Measurements from ENCODE around the gene PAK1IP1. TPM values are rescaled to one million over a fixed set of nuclear protein-coding genes. Genes with fewer than 3 reads are reported as not detected.

PAK1IP1 gene
- polyA plus RNA-seq, 1 donor (not counting 4 experiments of a cell fraction or from before 2014, with no cell fraction given), result 36.3 TPM

GRCh38 chr6:10668126-10668917, 26.4 kb upstream of the PAK1IP1 start:
- no peak for FAIRE-seq
- Histone ChIP-seq H4K20me1 (ENCODE audit: control insufficient read depth, extremely low read depth, insufficient read depth, low read length) (no peaks in the 10 kb centered on the region), H3K79me2 (ENCODE audit: control insufficient read depth, insufficient read depth, low read length) (no peaks in the 10 kb centered on the region), H3K4me1 (ENCODE audit: control insufficient read depth, extremely low read depth, insufficient read depth, low read length) (no peaks in the 10 kb centered on the region), H3K4me2 (ENCODE audit: control insufficient read depth, extremely low read depth, insufficient read depth, low read depth, low read length) (no peak overlapping the region), H3K9ac (ENCODE audit: control insufficient read depth, extremely low read depth, insufficient read depth, low read length) (no peak overlapping the region), H3K36me3 (ENCODE audit: control insufficient read depth in 2 of 2, extremely low read depth in 1 of 2, insufficient read depth in 2 of 2, low read length in 2 of 2) (no peaks in the 10 kb centered on the region), H3K27ac (ENCODE audit: control insufficient read depth, insufficient read depth, low read length) (no peak overlapping the region), H2AFZ (ENCODE audit: control insufficient read depth, low read length) (no peak overlapping the region), H3K4me3 (ENCODE audit: control insufficient read depth in 2 of 3, extremely low read depth in 1 of 3, insufficient read depth in 2 of 3, low read depth in 1 of 3, low read length in 3 of 3) (no peak overlapping the region), H3K9me1 (ENCODE audit: control insufficient read depth, extremely low read depth, insufficient read depth, low read length) (no peaks in the 10 kb centered on the region), H3K27me3 (ENCODE audit: control insufficient read depth, extremely low read depth, insufficient read depth, low read length) (peaks cover 9% of the 10 kb centered on the region), H3K9me3 (ENCODE audit: control insufficient read depth, low read depth, low read length) (no peaks in the 10 kb centered on the region)
- TF ChIP-seq, protein P1, sequence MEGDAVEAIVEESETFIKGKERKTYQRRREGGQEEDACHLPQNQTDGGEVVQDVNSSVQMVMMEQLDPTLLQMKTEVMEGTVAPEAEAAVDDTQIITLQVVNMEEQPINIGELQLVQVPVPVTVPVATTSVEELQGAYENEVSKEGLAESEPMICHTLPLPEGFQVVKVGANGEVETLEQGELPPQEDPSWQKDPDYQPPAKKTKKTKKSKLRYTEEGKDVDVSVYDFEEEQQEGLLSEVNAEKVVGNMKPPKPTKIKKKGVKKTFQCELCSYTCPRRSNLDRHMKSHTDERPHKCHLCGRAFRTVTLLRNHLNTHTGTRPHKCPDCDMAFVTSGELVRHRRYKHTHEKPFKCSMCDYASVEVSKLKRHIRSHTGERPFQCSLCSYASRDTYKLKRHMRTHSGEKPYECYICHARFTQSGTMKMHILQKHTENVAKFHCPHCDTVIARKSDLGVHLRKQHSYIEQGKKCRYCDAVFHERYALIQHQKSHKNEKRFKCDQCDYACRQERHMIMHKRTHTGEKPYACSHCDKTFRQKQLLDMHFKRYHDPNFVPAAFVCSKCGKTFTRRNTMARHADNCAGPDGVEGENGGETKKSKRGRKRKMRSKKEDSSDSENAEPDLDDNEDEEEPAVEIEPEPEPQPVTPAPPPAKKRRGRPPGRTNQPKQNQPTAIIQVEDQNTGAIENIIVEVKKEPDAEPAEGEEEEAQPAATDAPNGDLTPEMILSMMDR (optimal IDR thresholded peaks at IDR 0.05 in 1 of 3, IDR thresholded peaks at IDR 0.05 in 1 of 3, conservative IDR thresholded peaks at IDR 0.05 in 1 of 3; ENCODE audit: extremely low read depth in 1 of 3, insufficient read depth in 2 of 3, low read length in 3 of 3), result no peak
- TF ChIP-seq EZH2 (IDR thresholded peaks at IDR 0.05; ENCODE audit: low read length), result no peak
- DNase-seq (ENCODE audit: low read depth, low spot score), result no peak
- dilution Hi-C loops (cut with MboI; ENCODE audit: extremely low pct_ligation_motif_present, low sequenced_read_pairs), result no loop called here

DNA sequence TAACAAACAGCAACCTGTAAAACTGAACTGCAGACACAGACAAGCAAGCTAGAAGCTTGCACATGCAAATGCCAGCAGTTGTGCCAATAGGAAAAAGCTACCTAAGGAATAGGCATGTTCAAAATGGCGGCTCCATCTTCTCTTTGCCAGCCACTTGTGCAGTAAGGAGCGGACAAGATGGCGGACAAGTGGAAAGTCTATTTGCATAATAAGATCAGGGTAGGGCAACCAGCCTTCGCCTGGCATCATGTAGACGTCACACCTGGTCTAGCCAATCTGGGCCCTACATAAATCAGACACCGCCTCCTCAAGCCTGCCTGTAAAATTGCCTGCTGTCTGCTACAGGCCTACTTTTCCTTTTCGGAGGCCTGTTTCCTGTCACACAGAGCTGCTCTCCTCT, 18.4 kb upstream of the PAK1IP1 start:
- Histone ChIP-seq H2AFZ (ENCODE audit: control insufficient read depth, low read length) (no peak overlapping the region), H3K27ac (ENCODE audit: control insufficient read depth, insufficient read depth, low read length) (no peak overlapping the region), H3K4me2 (ENCODE audit: control insufficient read depth, extremely low read depth, insufficient read depth, low read depth, low read length) (no peak overlapping the region), H3K4me3 (ENCODE audit: control insufficient read depth in 2 of 3, extremely low read depth in 1 of 3, insufficient read depth in 2 of 3, low read depth in 1 of 3, low read length in 3 of 3) (no peak overlapping the region), H3K79me2 (ENCODE audit: control insufficient read depth, insufficient read depth, low read length) (no peaks in the 10 kb centered on the region), H3K9ac (ENCODE audit: control insufficient read depth, extremely low read depth, insufficient read depth, low read length) (no peak overlapping the region), H3K4me1 (ENCODE audit: control insufficient read depth, extremely low read depth, insufficient read depth, low read length) (no peaks in the 10 kb centered on the region), H3K9me1 (ENCODE audit: control insufficient read depth, extremely low read depth, insufficient read depth, low read length) (no peaks in the 10 kb centered on the region), H3K9me3 (ENCODE audit: control insufficient read depth, low read depth, low read length) (no peaks in the 10 kb centered on the region), H4K20me1 (ENCODE audit: control insufficient read depth, extremely low read depth, insufficient read depth, low read length) (no peaks in the 10 kb centered on the region), H3K36me3 (ENCODE audit: control insufficient read depth in 2 of 2, extremely low read depth in 1 of 2, insufficient read depth in 2 of 2, low read length in 2 of 2) (no peaks in the 10 kb centered on the region), H3K27me3 (ENCODE audit: control insufficient read depth, extremely low read depth, insufficient read depth, low read length) (no peaks in the 10 kb centered on the region)
- dilution Hi-C loops (cut with MboI; ENCODE audit: extremely low pct_ligation_motif_present, low sequenced_read_pairs), result no loop called here
- DNase-seq (ENCODE audit: low read depth, low spot score), result no peak
- TF ChIP-seq, protein P1 (optimal IDR thresholded peaks at IDR 0.05 in 1 of 3, IDR thresholded peaks at IDR 0.05 in 1 of 3, conservative IDR thresholded peaks at IDR 0.05 in 1 of 3; ENCODE audit: extremely low read depth in 1 of 3, insufficient read depth in 2 of 3, low read length in 3 of 3), result no peak
- TF ChIP-seq EZH2 (IDR thresholded peaks at IDR 0.05; ENCODE audit: low read length), result no peak
- no peak for FAIRE-seq

Data from keratinocyte (primary cell).